DOHH2 (cell line): ENCODE measurements around the gene L3MBTL1.

Experiments used
- H3F3A ChIP-seq: fragments of 200-600 bp; sonication (generic), shearing (Covaris generic); 2 replicates; pipeline ENCODE4 v1.6.0; 2016; ENCODE audit warnings: antibody characterized with exemption, mild to moderate bottlenecking; ENCODE audit not compliant: control insufficient read depth, insufficient read depth
- H3K27ac ChIP-seq: fragments of 200-600 bp; sonication (generic); 2 replicates; pipeline ENCODE4 v1.5.1; 2014; ENCODE audit warnings: low read depth, mild to moderate bottlenecking, low read length, moderate library complexity
- H3K27me3 ChIP-seq: fragments of 200-600 bp; sonication (generic); 2 replicates; pipeline ENCODE4 v1.6.1; 2014; ENCODE audit warnings: mild to moderate bottlenecking, low read length, mixed read lengths; ENCODE audit not compliant: control insufficient read depth
- H3K36me3 ChIP-seq: fragments of 200-600 bp; sonication (generic); 2 replicates; pipeline ENCODE4 v1.6.1; 2014; ENCODE audit warnings: mild to moderate bottlenecking, low read length, moderate library complexity, mixed read lengths; ENCODE audit not compliant: control insufficient read depth
- H3K4me1 ChIP-seq: fragments of 200-600 bp; sonication (generic); 2 replicates; pipeline ENCODE4 v1.6.1; 2014; ENCODE audit warnings: mild to moderate bottlenecking, low read length, mixed read lengths; ENCODE audit not compliant: control insufficient read depth
- H3K4me2 ChIP-seq: fragments of 200-600 bp; sonication (generic); 2 replicates; pipeline ENCODE4 v1.6.0; 2014; ENCODE audit warnings: mild to moderate bottlenecking, low read length, moderate library complexity
- H3K4me3 ChIP-seq: fragments of 200-600 bp; sonication (generic); 2 replicates; pipeline ENCODE4 v1.5.1; 2014; ENCODE audit warnings: mild to moderate bottlenecking, low read length, mixed read lengths
- H3K79me2 ChIP-seq: fragments of 200-600 bp; sonication (generic); 2 replicates; pipeline ENCODE4 v1.6.1; 2014; ENCODE audit warnings: mild to moderate bottlenecking, low read length, mixed read lengths; ENCODE audit not compliant: control insufficient read depth
- H3K9me2 ChIP-seq: fragments of 200-600 bp; sonication (generic); replicated peaks from 2 replicates; pipeline ENCODE4 v1.6.1; 2014; ENCODE audit warnings: mild to moderate bottlenecking, low read length, mixed read lengths; ENCODE audit not compliant: control insufficient read depth
- H3K9me3 ChIP-seq: fragments of 200-600 bp; sonication (generic); 2 replicates; pipeline ENCODE4 v1.6.1; 2014; ENCODE audit warnings: antibody characterized with exemption, low read length, mixed read lengths; ENCODE audit not compliant: control insufficient read depth, insufficient read depth
- H4K20me1 ChIP-seq: fragments of 200-600 bp; sonication (generic); 2 replicates; pipeline ENCODE4 v1.6.0; 2014; ENCODE audit warnings: low read depth, mild to moderate bottlenecking, antibody characterized with exemption, low read length, moderate library complexity; ENCODE audit not compliant: control insufficient read depth, insufficient read depth
- EZH2phosphoT487 ChIP-seq: fragments of 200-600 bp; sonication (generic); IDR thresholded peaks from 2 replicates; pipeline ENCODE4 v1.6.1; 2017; ENCODE audit warnings: borderline replicate concordance, mild to moderate bottlenecking, antibody characterized with exemption, low read length, moderate library complexity, mixed read lengths
- TF ChIP-seq, protein P1 (sequence below): fragments of 200-600 bp; sonication (generic); IDR thresholded peaks from one replicate; pipeline ENCODE4 v1.5.1; 2014; ENCODE audit warnings: antibody characterized with exemption, mild to moderate bottlenecking, low read depth, low read length; ENCODE audit not compliant: poor library complexity, severe bottlenecking

The L3MBTL1 gene

DNA sequence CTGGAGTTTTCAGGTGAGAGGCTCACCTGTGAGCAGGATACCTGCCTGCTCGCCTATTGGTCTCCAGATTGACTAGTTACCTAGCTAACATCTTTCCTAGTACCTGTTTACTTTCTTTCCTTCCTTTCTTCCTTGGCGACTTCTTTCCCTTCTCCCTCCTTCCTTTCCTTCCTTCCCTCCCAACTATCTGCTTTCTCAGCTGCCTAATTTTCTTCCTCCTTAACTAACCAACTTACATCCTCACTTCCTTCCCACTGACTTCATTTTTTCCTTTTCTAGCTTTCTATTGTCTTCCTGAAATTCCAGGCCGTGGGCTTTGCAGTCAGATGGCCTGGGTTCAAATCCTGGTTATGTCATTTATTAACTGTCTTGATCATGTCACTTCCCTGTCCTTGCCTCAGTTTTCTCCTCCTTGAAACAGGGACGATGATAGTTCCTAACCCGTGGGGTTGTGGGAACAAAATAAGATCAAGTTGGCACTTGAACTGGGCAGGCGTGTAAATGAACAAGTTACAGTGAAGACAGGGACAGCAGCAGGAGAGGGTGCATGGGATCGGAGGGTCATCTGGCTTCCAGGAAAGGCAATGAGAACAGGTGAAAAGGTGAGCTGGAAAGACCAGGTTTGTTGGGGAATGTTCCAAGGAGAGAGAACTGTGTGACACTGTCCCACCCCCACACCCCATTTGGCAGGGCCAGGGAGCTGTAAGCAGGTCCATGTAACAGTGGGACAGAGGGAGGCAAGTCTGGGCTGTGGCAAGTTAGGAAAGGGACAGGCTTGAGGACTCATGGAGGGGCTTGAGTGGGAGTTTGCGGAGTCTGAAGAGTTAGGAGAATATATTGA is 51.9 kb downstream of the L3MBTL1 start:
- Histone ChIP-seq H3K9me2 (no peaks in the 10 kb centered on the region), H4K20me1 (no peaks in the 10 kb centered on the region), H3K79me2 (no peaks in the 10 kb centered on the region), H3F3A (no peaks in the 10 kb centered on the region), H3K9me3 (no peaks in the 10 kb centered on the region), H3K27ac (no peak overlapping the region), H3K4me2 (no peak overlapping the region), H3K4me1 (no peaks in the 10 kb centered on the region), H3K4me3 (no peak overlapping the region), H3K27me3 (no peaks in the 10 kb centered on the region), H3K36me3 (no peaks in the 10 kb centered on the region)
- TF ChIP-seq, protein P1, sequence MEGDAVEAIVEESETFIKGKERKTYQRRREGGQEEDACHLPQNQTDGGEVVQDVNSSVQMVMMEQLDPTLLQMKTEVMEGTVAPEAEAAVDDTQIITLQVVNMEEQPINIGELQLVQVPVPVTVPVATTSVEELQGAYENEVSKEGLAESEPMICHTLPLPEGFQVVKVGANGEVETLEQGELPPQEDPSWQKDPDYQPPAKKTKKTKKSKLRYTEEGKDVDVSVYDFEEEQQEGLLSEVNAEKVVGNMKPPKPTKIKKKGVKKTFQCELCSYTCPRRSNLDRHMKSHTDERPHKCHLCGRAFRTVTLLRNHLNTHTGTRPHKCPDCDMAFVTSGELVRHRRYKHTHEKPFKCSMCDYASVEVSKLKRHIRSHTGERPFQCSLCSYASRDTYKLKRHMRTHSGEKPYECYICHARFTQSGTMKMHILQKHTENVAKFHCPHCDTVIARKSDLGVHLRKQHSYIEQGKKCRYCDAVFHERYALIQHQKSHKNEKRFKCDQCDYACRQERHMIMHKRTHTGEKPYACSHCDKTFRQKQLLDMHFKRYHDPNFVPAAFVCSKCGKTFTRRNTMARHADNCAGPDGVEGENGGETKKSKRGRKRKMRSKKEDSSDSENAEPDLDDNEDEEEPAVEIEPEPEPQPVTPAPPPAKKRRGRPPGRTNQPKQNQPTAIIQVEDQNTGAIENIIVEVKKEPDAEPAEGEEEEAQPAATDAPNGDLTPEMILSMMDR = no peak
- TF ChIP-seq EZH2phosphoT487 = no peak

DNA sequence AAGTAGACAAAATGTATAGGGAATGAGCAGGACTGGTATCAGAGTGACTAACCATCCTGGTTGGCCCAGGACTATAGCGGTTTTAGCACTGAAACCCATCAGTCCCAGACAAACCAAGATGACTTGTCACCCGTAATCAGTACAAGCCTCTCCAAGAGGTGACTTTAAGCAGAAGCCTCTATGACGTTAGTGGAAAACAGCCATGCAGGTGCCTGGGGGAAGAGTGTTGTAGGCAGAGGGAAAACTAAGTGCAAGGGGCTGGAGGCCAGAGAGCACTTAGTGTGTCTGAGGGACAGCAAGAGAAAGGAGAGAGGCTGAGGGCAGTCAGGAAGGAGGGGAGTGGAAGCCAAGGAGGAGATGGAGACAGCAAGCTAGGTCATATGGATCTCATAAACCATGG is 53.5 kb downstream of the L3MBTL1 start:
- Histone ChIP-seq H3K36me3 (no peaks in the 10 kb centered on the region), H3K79me2 (no peaks in the 10 kb centered on the region), H3K4me1 (no peaks in the 10 kb centered on the region), H3K9me2 (no peaks in the 10 kb centered on the region), H4K20me1 (no peaks in the 10 kb centered on the region), H3K27me3 (no peaks in the 10 kb centered on the region), H3K4me2 (no peak overlapping the region), H3K4me3 (no peak overlapping the region), H3F3A (no peaks in the 10 kb centered on the region), H3K27ac (no peak overlapping the region), H3K9me3 (no peaks in the 10 kb centered on the region)
- TF ChIP-seq, protein P1 = no peak
- no peak for TF ChIP-seq EZH2phosphoT487

DNA sequence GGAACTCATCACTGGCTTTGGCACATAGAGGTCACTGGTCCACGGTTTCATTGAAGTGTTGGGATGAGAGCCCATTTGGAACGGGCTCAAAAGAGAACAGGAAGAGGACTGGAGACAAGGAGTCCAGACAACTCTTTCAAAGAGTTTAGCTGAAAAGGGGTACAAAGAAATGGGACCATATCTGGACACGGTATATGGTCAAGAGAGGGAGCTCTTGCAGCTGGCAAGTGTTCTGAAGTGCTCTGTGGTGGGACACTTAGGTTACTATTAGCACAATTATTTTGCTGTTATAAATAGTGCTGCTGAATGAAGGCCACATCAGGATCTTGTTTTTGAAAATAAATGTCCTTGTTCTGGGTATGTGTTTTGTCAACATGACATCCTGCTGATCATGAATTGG is 55.9 kb downstream of the L3MBTL1 start:
- Histone ChIP-seq H4K20me1 (no peaks in the 10 kb centered on the region), H3K4me1 (no peaks in the 10 kb centered on the region), H3K4me3 (no peak overlapping the region), H3K27ac (no peak overlapping the region), H3K79me2 (no peaks in the 10 kb centered on the region), H3K4me2 (no peak overlapping the region), H3K9me3 (no peaks in the 10 kb centered on the region), H3F3A (no peaks in the 10 kb centered on the region), H3K9me2 (no peaks in the 10 kb centered on the region), H3K36me3 (no peaks in the 10 kb centered on the region), H3K27me3 (no peaks in the 10 kb centered on the region)
- TF ChIP-seq, protein P1 = peak; percentile 59
- no peak for TF ChIP-seq EZH2phosphoT487
